ENCODE measurements around the gene CSTF3.
A peak's percentile ranks its signal among the peaks of the same experiment; 100 is the strongest.

Gene CSTF3

GRCh38 chr11:33161120-33162005, at the start of gene CSTF3:
Gene CSTF3 (minus strand): TSS chr11:33161480. CDS start chr11:33161325, 155 bp downstream.
- Histone ChIP-seq H3K36me3 (peaks cover 3 to 32% (median 16%) of the 10 kb centered on the region in 11 experiments; a peak in 14 of 22 replicates), H3K4me3 (peak within 1 kb of the TSS; percentile 71 to 92 (median 82)), H3K27me3 (no peaks in the 10 kb centered on the region), H3K27ac (peak within 1 kb of the TSS; percentile 71 to 95 (median 92)), H3K4me2 (peak within 1 kb of the TSS; percentile 75 to 96 (median 89)), H4K20me1 (peaks cover 0 to 34% (median 24%) of the 10 kb centered on the region in 11 experiments; a peak in 12 of 22 replicates), H3K9me3 (replicated peaks in 1 of 11) (peaks cover 0 to 16% (median 0%) of the 10 kb centered on the region in 11 experiments; a peak in 3 of 22 replicates), H3K4me1 (peaks cover 27 to 48% (median 35%) of the 10 kb centered on the region in 10 experiments), H3K9ac (peak within 1 kb of the TSS; percentile 82 to 94 (median 91))
- TF ChIP-seq Cebpa-rat (IDR thresholded peaks at IDR 0.05), result no peak

GRCh38 chr11:33208150-33208549, 46.9 kb upstream of the CSTF3 start:
- Histone ChIP-seq H4K20me1 (no peaks in the 10 kb centered on the region), H3K9ac (no peak overlapping the region), H3K4me1 (peaks cover 0 to 60% (median 6%) of the 10 kb centered on the region in 10 experiments; a peak in 11 of 20 replicates), H3K27ac (no peak overlapping the region; a peak in 2 of 22 replicates), H3K27me3 (no peaks in the 10 kb centered on the region), H3K36me3 (peaks cover 0 to 3% (median 0%) of the 10 kb centered on the region in 11 experiments; a peak in 1 of 22 replicates), H3K9me3 (replicated peaks in 1 of 11) (peaks cover 0 to 16% (median 0%) of the 10 kb centered on the region in 11 experiments; a peak in 4 of 22 replicates), H3K4me3 (no peak overlapping the region), H3K4me2 (peak overlapping the region in 2 of 11 experiments; percentile 62 to 85; a peak in 2 of 22 replicates)
- TF ChIP-seq Cebpa-rat (IDR thresholded peaks at IDR 0.05), result no peak

GRCh38 chr11:33207408-33207985, 46.2 kb upstream of the CSTF3 start:
- no peak overlapping the region for H3K4me3 ChIP-seq
- H3K4me1 ChIP-seq, result peaks cover 0 to 54% (median 6%) of the 10 kb centered on the region in 10 experiments; a peak in 11 of 20 replicates

GRCh38 chr11:33197915-33198727, 36.8 kb upstream of the CSTF3 start:
- H3K4me3 ChIP-seq, result no peak overlapping the region
- H3K27me3 ChIP-seq, result no peaks in the 10 kb centered on the region
- H3K4me2 ChIP-seq, result peak overlapping the region in 6 of 11 experiments; percentile 26 to 81 (median 62); a peak in 11 of 22 replicates
- peaks cover 0 to 60% (median 10%) of the 10 kb centered on the region in 10 experiments; a peak in 12 of 20 replicates for H3K4me1 ChIP-seq
- TF ChIP-seq Cebpa-rat (IDR thresholded peaks at IDR 0.05), result peak in 2 of 11 experiments; percentile 46 to 51; a peak in 3 of 22 replicates
- peak overlapping the region in 2 of 11 experiments; percentile 4 to 9; a peak in 3 of 22 replicates for H3K9ac ChIP-seq
- H3K36me3 ChIP-seq, result no peaks in the 10 kb centered on the region
- H3K27ac ChIP-seq, result peak overlapping the region in 5 of 11 experiments; percentile 35 to 73 (median 64); a peak in 9 of 22 replicates
- no peaks in the 10 kb centered on the region for H3K9me3 ChIP-seq (replicated peaks in 1 of 11)
- H4K20me1 ChIP-seq, result no peaks in the 10 kb centered on the region

More at GRCh38 chr11:33207408-33207985, 46.2 kb upstream of the CSTF3 start:
- Histone ChIP-seq H3K27me3 (no peaks in the 10 kb centered on the region), H4K20me1 (no peaks in the 10 kb centered on the region), H3K27ac (peak overlapping the region in 2 of 11 experiments; percentile 9 to 22; a peak in 2 of 22 replicates), H3K9ac (no peak overlapping the region), H3K36me3 (peaks cover 0 to 3% (median 0%) of the 10 kb centered on the region in 11 experiments; a peak in 1 of 22 replicates), H3K4me2 (peak overlapping the region in 3 of 11 experiments; percentile 18 to 85 (median 37); a peak in 3 of 22 replicates), H3K9me3 (replicated peaks in 1 of 11) (peaks cover 0 to 16% (median 0%) of the 10 kb centered on the region in 11 experiments; a peak in 4 of 22 replicates)
- no peak for TF ChIP-seq Cebpa-rat (IDR thresholded peaks at IDR 0.05)

- TF ChIP-seq Cebpa-rat (IDR thresholded peaks at IDR 0.05), result no peak
- peak overlapping the region in 2 of 11 experiments; percentile 7 to 13; a peak in 2 of 22 replicates for H3K9ac ChIP-seq
- peak overlapping the region in 3 of 11 experiments; percentile 57 to 76 (median 74); a peak in 6 of 22 replicates for H3K4me2 ChIP-seq
- no peaks in the 10 kb centered on the region for H4K20me1 ChIP-seq
- peaks cover 0 to 60% (median 10%) of the 10 kb centered on the region in 10 experiments; a peak in 11 of 20 replicates for H3K4me1 ChIP-seq
- no peaks in the 10 kb centered on the region for H3K36me3 ChIP-seq
- no peaks in the 10 kb centered on the region for H3K9me3 ChIP-seq (replicated peaks in 1 of 11)
- H3K27ac ChIP-seq, result peak overlapping the region in 4 of 11 experiments; percentile 35 to 67 (median 56); a peak in 8 of 22 replicates
- no peak overlapping the region for H3K4me3 ChIP-seq
- no peaks in the 10 kb centered on the region for H3K27me3 ChIP-seq
Measured at GRCh38 chr11:33195462-33196173, 34.3 kb upstream of the CSTF3 start.

GRCh38 chr11:33194455-33194854, 33.2 kb upstream of the CSTF3 start:
- H3K27me3 ChIP-seq, result no peaks in the 10 kb centered on the region
- H3K9me3 ChIP-seq (replicated peaks in 1 of 11), result 0 out of 22 replicates have a peak, but pooled peaks cover 0 to 5% (median 0%) of the 10 kb centered on the region in 11 experiments
- no peak overlapping the region for H3K9ac ChIP-seq
- no peaks in the 10 kb centered on the region for H4K20me1 ChIP-seq
- H3K4me2 ChIP-seq, result peak overlapping the region in 3 of 11 experiments; percentile 57 to 76 (median 74); a peak in 5 of 22 replicates
- TF ChIP-seq Cebpa-rat (IDR thresholded peaks at IDR 0.05), result no peak
- H3K36me3 ChIP-seq, result peaks cover 0 to 7% (median 0%) of the 10 kb centered on the region in 11 experiments; a peak in 3 of 22 replicates
- H3K4me3 ChIP-seq, result no peak overlapping the region
- peaks cover 0 to 54% (median 10%) of the 10 kb centered on the region in 10 experiments; a peak in 11 of 20 replicates for H3K4me1 ChIP-seq
- peak overlapping the region in 2 of 11 experiments; percentile 56 to 67; a peak in 3 of 22 replicates for H3K27ac ChIP-seq

GRCh38 chr11:33191467-33191866, 30.2 kb upstream of the CSTF3 start:
- H3K4me1 ChIP-seq, result peaks cover 9 to 43% (median 12%) of the 10 kb centered on the region in 10 experiments
- no peak overlapping the region for H3K4me2 ChIP-seq
- H3K36me3 ChIP-seq, result peaks cover 0 to 7% (median 0%) of the 10 kb centered on the region in 11 experiments; a peak in 3 of 22 replicates
- H3K9ac ChIP-seq, result no peak overlapping the region
- no peaks in the 10 kb centered on the region for H3K27me3 ChIP-seq
- no peak overlapping the region for H3K4me3 ChIP-seq
- H3K27ac ChIP-seq, result no peak overlapping the region
- no peaks in the 10 kb centered on the region for H4K20me1 ChIP-seq
- no peak for TF ChIP-seq Cebpa-rat (IDR thresholded peaks at IDR 0.05)
- 0 out of 22 replicates have a peak, but pooled peaks cover 0 to 5% (median 0%) of the 10 kb centered on the region in 11 experiments for H3K9me3 ChIP-seq (replicated peaks in 1 of 11)
